IPS DF 4.7 (cell line): ENCODE results near the gene RPL18.

Source experiments
- DNase-seq: peaks from one replicate; pipeline ENCODE4 v3.0.0-alpha.2; 2013; ENCODE audit warnings: low spot score; ENCODE audit errors: extremely low read depth

Gene RPL18

DNA sequence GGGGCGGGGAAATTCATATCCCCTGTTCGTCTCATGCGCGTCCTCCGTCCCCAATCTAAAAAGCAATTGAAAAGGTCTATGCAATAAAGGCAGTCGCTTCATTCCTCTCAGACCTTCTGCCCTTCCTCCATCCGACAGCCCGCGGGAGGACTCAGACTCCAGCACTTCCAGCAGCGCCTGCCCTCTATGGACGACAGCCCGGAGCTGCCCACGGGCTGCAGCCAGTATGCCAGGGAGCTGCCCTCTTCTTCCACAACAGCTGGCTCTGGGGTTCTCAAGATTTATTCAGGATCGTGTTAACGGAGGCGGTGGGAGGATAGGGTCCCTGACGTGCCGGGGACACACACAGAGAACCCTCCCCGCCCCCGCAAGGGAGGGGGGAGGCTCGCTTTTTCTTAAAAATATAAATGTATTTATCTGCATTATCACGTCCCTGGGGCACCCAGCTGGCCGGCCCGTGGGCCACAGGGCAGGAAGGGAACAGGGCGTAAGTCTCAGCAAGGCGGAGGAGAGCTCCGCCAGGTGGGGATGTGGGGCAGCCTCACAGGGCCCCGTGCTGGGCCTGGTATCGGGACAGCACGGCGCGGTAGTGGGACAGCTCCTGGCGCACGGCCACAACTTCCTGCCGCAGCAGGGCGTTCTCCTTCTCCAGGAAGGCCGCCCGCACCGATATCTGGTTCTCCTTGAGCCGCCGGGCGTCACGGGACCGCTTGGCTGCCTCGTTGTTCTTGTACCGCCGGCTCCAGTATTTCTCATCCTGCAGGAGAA is 11.5 kb upstream of the RPL18 start:
- DNase-seq: no peak

DNA sequence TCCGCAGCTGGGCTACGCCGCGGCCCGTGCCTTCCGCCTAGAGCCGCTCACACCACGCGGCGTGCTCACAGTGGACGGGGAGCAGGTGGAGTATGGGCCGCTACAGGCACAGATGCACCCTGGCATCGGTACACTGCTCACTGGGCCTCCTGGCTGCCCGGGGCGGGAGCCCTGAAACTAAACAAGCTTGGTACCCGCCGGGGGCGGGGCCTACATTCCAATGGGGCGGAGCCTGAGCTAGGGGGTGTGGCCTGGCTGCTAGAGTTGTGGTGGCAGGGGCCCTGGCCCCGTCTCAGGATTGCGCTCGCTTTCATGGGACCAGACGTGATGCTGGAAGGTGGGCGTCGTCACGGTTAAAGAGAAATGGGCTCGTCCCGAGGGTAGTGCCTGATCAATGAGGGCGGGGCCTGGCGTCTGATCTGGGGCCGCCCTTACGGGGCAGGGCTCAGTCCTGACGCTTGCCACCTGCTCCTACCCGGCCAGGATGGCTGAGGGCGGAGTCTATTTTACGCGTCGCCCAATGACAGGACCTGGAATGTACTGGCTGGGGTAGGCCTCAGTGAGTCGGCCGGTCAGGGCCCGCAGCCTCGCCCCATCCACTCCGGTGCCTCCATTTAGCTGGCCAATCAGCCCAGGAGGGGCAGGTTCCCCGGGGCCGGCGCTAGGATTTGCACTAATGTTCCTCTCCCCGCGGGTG is 10.8 kb upstream of the RPL18 start:
- no peak for DNase-seq

DNA sequence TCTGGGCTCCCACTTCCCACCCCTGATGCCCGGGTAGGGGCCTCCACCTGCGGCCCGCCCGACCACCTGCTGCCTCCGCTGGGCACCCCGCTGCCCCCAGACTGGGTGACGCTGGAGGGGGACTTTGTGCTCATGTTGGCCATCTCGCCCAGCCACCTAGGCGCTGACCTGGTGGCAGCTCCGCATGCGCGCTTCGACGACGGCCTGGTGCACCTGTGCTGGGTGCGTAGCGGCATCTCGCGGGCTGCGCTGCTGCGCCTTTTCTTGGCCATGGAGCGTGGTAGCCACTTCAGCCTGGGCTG is 10.3 kb upstream of the RPL18 start:
- DNase-seq: no peak

DNA sequence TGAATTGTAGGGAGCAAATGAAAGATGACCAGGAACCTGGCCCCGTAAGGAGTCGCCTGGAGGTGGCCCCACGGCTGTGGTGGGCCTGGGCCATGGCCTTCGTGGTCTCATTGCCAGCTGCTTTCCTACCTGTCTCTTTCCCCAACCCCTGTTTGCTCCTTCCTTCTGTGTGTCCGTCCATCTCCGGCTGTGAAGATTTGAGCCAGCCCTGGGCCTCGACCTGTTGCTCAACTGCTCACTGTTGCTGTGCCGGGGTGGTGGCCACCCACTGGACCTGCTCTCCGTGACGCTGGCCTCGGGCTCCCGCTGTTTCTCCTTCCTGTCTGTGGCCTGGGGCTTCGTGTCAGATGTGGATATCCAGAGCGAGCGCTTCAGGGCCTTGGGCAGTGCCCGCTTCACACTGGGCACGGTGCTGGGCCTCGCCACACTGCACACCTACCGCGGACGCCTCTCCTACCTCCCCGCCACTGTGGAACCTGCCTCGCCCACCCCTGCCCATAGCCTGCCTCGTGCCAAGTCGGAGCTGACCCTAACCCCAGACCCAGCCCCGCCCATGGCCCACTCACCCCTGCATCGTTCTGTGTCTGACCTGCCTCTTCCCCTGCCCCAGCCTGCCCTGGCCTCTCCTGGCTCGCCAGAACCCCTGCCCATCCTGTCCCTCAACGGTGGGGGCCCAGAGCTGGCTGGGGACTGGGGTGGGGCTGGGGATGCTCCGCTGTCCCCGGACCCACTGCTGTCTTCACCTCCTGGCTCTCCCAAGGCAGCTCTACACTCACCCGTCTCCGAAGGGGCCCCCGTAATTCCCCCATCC is 9.7 kb upstream of the RPL18 start:
- no peak for DNase-seq

DNA sequence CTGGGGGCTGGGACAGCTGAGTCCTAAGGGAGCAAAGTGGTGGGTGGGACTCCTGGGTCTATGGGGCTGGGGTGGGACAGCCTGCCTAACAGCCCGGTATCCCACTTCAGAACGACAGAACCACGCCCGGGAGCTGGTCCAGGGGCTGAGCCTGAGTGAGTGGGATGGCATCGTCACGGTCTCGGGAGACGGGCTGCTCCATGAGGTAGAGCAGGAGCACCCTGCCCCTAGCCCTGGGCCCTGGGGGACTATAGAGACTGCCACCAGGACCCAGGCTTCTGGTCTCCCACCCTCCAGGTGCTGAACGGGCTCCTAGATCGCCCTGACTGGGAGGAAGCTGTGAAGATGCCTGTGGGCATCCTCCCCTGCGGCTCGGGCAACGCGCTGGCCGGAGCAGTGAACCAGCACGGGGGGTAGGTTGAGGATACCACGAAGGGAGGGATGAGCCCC is 8.9 kb upstream of the RPL18 start:
- DNase-seq: no peak

DNA sequence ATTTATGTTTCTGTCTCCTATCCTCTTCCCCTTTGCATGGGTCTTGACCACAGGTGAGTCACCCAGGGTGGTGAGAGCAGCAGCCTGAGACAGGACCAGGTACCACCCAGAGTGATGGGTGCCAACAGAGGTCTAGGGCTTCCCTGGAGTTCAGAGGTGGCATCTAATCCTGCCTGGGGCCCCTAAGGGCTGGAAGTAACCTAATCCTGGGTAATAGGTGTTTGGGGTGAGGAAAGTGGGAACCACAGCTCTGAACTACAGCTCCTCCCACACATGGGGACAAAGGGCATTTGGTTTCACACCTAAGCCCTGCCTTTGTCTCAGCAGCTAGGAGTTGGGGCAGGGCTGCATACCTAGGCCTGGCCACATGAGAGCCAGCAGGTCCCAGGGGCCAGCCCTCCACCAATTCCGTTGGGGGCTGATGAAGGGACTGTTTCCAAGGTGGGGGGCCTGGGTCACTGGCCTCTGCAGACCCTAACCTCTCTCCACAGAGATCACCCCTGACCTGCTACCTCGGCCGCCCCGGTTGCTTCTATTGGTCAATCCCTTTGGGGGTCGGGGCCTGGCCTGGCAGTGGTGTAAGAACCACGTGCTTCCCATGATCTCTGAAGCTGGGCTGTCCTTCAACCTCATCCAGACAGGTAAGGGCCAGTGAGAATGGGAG is 8.4 kb upstream of the RPL18 start:
- no peak for DNase-seq

DNA sequence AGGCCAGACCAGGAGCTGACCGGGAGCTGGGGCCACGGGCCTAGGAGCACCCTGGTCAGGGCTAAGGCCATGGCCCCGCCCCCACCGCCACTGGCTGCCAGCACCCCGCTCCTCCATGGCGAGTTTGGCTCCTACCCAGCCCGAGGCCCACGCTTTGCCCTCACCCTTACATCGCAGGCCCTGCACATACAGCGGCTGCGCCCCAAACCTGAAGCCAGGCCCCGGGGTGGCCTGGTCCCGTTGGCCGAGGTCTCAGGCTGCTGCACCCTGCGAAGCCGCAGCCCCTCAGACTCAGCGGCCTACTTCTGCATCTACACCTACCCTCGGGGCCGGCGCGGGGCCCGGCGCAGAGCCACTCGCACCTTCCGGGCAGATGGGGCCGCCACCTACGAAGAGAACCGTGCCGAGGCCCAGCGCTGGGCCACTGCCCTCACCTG is 6.9 kb upstream of the RPL18 start:
- DNase-seq: no peak

DNA sequence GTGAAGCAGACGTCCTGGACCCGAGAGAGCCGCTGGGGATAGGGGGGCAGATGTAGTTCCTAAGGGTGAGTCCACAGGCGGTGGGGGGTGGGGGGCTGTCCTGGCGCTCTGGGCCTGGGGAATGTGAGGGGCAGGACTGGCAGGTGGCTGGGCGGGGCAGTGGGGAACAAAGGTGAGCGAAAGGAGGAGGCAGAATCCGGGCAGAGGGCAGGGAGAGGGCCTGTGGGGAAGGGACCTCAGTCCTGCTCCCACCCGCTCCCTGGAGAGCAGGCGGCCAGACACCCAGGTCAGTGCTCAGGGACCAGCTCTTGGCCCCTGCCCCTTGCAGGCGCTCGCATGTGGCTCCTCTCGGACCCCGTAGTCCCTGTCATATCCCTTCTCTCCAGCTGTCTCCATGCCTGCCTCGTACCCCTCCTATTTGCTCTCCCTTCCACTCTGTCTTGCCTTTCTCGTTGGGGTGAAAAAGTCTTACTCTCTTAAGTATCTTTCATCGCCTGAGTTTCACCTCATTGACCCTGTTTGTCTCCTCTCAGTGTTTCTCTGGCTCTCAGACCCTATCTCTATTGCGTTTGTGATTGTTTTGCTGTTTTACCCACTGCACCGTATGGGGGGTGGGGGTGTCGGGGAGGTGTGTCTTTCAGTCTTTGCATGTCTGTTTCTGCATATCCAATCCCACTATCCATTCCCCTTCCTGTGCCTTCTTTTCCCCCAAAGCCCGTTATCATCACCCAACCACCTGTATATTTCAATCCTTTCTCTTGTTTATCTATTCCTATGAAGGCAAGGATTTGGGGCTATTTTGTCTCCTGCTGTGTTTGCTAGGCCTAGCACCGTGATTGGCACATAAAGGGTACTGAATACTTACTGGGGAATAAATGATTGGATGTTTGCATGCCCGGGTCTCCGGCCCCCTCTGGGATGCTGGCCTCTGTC is 6.1 kb upstream of the RPL18 start:
- no peak for DNase-seq

DNA sequence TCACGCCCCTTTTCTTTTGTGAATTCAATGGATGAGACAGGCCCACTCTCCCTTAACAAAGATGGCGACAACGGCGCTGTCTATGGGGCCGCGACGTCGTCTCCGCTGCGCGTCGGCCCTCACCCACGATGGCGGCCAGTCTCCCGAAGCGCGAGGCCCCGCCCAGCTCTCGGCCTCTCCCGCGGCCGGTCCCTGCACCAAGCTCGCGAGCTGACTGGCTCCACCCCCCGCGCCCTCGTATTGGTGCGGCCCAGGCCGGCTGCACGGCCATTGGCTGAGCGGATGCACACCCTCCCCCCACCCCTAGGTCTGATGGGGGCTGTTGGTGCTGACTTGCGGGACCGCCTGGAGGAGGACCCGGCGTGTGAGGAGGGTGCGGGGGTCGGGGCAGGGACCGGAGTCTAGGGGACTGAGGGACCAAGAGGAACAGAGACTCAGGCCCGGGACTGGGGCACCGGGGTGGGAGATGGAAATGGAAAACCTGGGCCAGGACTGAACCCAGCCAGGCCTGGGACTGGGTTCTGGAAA is 5.2 kb upstream of the RPL18 start:
- no peak for DNase-seq

DNA sequence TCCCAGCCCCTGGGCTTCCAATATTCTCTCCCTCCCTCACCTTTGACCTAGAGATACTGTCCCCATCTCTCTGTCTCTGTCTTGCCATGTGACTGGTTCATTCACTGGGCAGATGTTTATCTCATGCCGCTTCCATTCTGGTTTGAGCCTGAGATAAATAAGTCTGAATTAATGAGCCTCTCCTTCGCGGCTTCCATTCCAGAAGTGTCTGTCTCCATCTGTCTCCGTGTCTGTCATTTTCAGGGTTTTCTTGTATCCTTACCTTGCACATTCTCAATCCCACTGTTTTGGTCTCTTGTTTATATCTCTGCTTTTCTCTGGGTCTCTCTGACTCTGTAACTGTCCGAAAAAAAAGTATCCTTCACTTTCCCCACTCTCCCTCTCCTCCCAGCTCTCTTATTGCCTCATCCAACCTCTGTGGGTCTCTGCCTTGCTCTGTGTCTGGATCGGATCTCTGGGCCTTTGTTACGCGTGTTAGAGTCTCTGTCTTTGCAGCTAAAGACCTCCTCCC is 4.6 kb upstream of the RPL18 start:
- no peak for DNase-seq

DNA sequence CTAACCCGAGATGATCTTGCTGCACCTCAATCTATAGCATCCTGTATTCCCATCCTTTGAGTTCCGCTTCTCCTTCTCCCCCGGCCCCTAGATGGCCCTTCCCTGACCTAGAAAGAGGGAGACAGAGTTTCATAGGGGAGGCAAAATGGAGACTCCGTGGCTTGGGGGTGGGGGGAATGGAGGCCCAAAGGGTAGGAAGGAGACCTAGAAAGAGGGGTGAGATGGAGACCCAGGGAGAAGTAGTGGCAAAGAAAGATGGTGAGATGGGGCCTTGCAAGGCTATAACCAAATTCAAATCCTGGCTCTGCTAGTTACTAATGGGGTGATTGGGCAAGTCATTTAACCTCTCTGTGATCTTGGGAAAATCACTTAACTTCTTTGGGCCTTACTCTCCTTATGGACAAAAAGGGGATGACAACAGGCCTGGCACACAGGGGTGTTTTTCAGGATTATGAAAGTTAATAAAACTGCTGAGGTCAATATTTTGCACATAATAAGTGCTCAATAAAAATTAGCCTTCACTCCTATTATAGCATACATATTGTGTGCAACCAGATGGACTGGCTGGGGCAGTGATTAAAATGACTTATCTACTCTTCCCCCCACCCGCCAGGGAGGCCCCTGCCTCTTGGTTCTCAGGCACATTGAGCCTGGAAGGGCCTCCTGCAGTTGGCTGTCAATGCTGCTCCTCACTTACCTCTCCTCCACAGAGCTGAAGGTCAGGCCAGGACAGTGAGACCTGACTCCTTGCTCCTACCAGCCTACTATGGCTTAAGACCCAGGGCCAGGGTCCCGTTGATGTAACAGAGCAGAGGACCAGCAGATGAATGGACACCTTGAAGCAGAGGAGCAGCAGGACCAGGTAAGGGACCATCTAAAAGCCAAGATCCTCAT is 961 bp upstream of the RPL18 start:
- DNase-seq: no peak

DNA sequence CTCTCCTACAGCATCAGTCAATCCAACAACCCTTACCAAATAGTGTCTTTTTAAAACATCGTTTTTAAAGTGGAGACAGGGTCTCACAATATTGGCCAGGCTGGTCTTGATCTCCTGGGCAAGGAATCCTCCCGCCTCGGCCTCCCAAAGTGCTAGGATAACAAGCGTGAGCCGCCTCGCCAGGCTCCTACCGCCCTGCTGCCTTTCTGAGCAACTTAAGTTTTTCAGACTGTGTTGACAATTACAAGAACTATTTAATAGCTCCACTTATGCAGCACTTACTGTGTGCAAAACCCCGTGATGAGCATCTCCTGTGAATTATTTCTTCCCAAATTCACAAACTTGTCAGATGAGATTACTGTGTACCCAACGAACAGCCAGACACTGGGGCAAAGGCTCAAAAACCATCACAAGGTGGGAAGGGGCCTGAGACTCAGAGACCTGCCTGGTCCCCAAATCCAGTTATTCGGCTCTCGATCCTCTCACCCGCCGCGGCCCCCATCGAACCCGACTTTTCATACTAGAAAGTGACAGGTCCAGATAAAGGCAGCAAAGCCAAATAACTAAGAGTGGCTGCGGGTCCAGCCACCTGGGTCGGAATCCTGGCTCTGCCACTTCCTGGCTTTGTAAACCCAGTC is 581 bp downstream of the RPL18 start:
- DNase-seq: no peak

DNA sequence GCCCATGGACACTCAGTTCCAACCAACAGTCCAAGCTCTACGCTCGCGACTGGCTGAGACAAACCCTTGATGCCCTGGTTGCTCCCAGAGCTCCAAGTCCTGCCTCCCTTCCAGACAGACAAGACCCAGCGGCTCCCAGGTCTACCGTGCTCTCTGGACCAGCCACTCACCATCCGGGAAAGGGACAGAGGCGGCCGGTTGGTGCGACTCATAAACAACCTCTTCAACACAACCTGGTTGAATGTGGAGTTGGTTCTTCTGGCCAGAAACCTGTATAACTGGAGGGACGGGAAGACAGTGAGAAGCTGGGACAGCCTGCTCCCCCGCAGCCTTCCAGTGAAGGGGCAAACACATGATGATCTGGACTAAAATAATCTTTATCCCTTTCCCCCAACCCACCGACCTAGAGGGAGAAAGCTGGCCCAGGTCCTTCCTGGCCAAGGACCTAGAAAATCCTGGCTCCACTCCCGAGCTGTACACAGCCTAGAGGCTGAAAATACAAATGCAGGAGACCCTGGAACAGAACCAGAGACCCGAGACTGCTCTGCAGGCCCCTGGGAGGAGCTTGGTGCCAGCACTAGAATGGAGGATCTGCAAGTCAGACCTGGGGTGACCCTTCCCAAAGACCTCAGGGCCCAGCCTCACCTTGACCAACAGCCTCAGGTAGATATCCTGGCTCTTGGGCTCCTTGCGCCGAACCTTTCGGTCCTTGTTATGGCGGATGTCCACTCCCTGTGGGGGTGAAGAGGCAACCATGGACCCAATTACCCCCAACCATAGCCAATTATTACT is 1.6 kb downstream of the RPL18 start:
- no peak for DNase-seq

DNA sequence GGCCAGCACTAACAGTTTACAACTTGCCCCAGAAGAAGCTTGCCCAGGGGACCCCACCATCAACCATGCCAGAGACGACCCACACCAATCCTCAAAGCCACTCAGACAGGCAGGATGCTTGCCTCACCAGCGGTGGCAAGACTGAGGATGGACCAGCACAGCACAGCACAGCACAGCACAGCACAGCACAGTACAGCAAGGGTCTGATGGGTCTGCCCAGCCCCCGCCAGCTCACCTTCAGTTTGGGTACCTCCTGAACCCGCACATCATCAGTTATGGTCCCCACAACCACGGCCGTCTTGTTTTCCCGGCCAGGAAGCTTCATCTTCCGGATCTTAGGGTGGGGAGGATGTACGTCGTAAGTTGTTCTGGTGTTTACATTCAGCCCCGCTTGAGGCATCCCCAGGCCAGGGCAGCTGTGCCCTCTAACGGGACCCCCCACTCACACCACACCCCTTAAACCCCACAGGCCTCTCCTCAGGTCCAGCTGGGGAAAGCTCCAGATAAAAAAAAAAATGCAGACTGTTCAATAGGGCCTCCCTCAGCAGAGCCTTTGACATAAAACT is 2.4 kb downstream of the RPL18 start:
- no peak for DNase-seq

DNA sequence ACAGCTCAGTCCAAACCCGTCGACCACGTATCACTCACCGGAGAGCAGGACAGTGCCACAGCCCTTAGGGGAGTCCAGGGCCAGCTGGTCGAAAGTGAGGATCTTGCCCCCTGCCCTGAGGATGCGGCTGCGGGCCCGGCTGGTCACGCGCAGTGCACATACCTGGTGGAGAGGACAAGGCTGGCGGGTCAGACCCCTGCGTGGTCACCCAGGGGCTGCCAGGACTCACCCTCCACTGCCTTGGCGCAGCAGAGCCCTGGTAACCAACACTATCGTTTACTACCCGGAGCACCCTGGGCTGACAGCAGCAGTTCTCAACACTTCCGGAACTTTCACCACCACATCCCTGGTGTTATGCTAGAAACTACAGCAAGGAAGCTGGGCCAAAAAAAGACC is 2.9 kb downstream of the RPL18 start:
- DNase-seq: no peak

DNA sequence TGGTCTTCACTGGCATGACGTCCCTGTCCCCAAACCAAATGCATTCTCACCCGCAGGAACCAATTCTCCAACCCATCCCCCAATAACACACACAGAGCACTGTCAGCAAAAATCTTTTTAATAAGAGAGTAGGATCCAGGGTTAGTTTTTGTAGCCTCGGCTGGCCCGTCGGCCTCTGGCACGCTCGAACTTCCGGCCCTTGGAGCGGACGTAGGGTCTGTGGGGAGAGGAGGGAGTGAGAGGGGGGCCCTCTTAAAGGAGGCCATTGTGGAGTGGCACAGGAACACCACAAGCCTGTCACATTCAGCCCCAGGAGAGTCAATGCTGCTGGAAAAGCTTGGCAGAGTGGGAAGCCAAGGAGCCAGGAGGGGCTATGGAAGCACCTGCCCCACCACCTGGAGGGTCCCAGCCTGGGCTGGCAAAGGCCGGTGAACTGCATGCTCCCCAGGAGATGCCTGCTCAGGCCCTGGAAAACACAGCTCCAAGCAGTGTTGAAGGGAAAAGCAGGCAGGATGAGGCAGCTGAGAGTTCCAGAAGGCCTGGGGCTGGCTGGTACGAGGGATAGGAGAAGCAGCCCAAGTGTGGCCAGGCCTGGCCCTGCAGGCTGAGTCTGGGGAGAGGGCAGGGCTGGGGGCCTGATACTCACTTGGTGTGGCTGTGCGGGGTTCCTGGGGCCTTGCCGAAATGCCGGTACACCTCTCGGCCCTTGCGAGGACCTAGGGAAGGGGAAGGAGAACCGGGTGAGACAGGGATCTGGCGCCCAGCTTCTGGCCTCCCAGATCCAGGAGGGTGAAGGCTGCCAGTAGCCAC is 3.5 kb downstream of the RPL18 start:
- no peak for DNase-seq
